ENCODE data around the gene CIPC. TPM values are rescaled to one million over a fixed set of nuclear protein-coding genes. Genes with fewer than 3 reads are reported as not detected.

CIPC gene
- 7.2 and 11.0 TPM in 2 replicates for total RNA-seq

GRCh38 chr14:77097700-77098528 lies at the start of gene CIPC:
Gene CIPC, plus strand, starts transcription at chr14:77098258. Its CDS starts 7,451 bp downstream, at chr14:77105709.
- peak; percentile 97 to 99 for DNase-seq (ENCODE audit: low read depth in 2 of 2)

- no peak for DNase-seq (ENCODE audit: low read depth in 2 of 2)
These were observed 46.9 kb upstream of the CIPC start for GRCh38 chr14:77051116-77051515.

GRCh38 chr14:77052281-77053044 lies 45.6 kb upstream of the CIPC start:
- DNase-seq (ENCODE audit: low read depth in 2 of 2) = no peak

- DNase-seq (ENCODE audit: low read depth in 2 of 2) = peak in 1 of 2 donors; percentile 84
These were observed 44.8 kb upstream of the CIPC start for GRCh38 chr14:77053046-77053841.

- DNase-seq (ENCODE audit: low read depth in 2 of 2) = peak; percentile 76 to 96
These were observed 42.8 kb upstream of the CIPC start for GRCh38 chr14:77055306-77055705.

GRCh38 chr14:77055981-77056380 lies 42.1 kb upstream of the CIPC start:
- DNase-seq (ENCODE audit: low read depth in 2 of 2) = no peak

- no peak for DNase-seq (ENCODE audit: low read depth in 2 of 2)
These were observed 39.9 kb upstream of the CIPC start for GRCh38 chr14:77058117-77058516.

GRCh38 chr14:77058785-77059184 lies 39.3 kb upstream of the CIPC start:
- no peak for DNase-seq (ENCODE audit: low read depth in 2 of 2)

- DNase-seq (ENCODE audit: low read depth in 2 of 2) = peak in 1 of 2 donors; percentile 97
These were observed 38.7 kb upstream of the CIPC start for GRCh38 chr14:77059276-77059915.

- DNase-seq (ENCODE audit: low read depth in 2 of 2) = no peak
These were observed 36.3 kb upstream of the CIPC start for GRCh38 chr14:77061630-77062257.

- DNase-seq (ENCODE audit: low read depth in 2 of 2) = no peak
These were observed 35.8 kb upstream of the CIPC start for GRCh38 chr14:77062261-77062660.

GRCh38 chr14:77063571-77064171 lies 34.4 kb upstream of the CIPC start:
- DNase-seq (ENCODE audit: low read depth in 2 of 2) = no peak

- no peak for DNase-seq (ENCODE audit: low read depth in 2 of 2)
These were observed 33.4 kb upstream of the CIPC start for GRCh38 chr14:77064521-77065178.

GRCh38 chr14:77065851-77066577 lies 32.0 kb upstream of the CIPC start:
- no peak for DNase-seq (ENCODE audit: low read depth in 2 of 2)

GRCh38 chr14:77066578-77067172 lies 31.4 kb upstream of the CIPC start:
- no peak for DNase-seq (ENCODE audit: low read depth in 2 of 2)

- peak in 1 of 2 donors; percentile 66 for DNase-seq (ENCODE audit: low read depth in 2 of 2)
These were observed 30.2 kb upstream of the CIPC start for GRCh38 chr14:77067632-77068516.

GRCh38 chr14:77068517-77069200 lies 29.4 kb upstream of the CIPC start:
- no peak for DNase-seq (ENCODE audit: low read depth in 2 of 2)

Measured in dermis microvascular lymphatic vessel endothelial cell (primary cell).